Astrocyte (in vitro differentiated cells and primary cell): Measurements from ENCODE around the gene NSMCE1. TPM values are rescaled to one million over a fixed set of nuclear protein-coding genes. Genes with fewer than 3 reads are reported as not detected.

Experiments
- DNase-seq: peaks from one replicate; pipeline ENCODE4 v3.0.0-alpha.2; 2010; ENCODE audit warnings: low read depth
- FAIRE-seq: peaks from 2 replicates; lab custom pipeline; 2011; peaks lifted over from hg19 to GRCh38; lab: Jason Lieb, UNC
- H2AFZ ChIP-seq: 2 replicates; pipeline ENCODE4 v1.6.0; 2012; ENCODE audit warnings: low read depth, low read length, inconsistent platforms
- H3K27ac ChIP-seq: 2 replicates; pipeline ENCODE4 v1.5.1; 2011; ENCODE audit warnings: low read depth, low read length, inconsistent platforms
- H3K27me3 ChIP-seq: 2 replicates; pipeline ENCODE4 v1.6.0; 2011; ENCODE audit warnings: low read length, inconsistent platforms; ENCODE audit not compliant: insufficient read depth
- H3K36me3 ChIP-seq: 2 replicates; pipeline ENCODE4 v1.5.1; 2011; ENCODE audit warnings: low read length, inconsistent platforms; ENCODE audit not compliant: insufficient read depth
- H3K4me1 ChIP-seq: 2 replicates; pipeline ENCODE4 v1.5.1; 2011; ENCODE audit warnings: low read length, inconsistent platforms; ENCODE audit not compliant: insufficient read depth
- H3K4me2 ChIP-seq: 2 replicates; pipeline ENCODE4 v1.6.0; 2012; ENCODE audit warnings: low read length, inconsistent platforms
- H3K4me3 ChIP-seq: 2 replicates; pipeline ENCODE4 v1.5.1; 2011; ENCODE audit warnings: low read depth, mild to moderate bottlenecking, low read length, inconsistent platforms; ENCODE audit not compliant: insufficient read depth
- H3K79me2 ChIP-seq: 2 replicates; pipeline ENCODE4 v1.6.0; 2012; ENCODE audit warnings: mild to moderate bottlenecking, low read length, inconsistent platforms; ENCODE audit not compliant: insufficient read depth
- H3K9ac ChIP-seq: 2 replicates; pipeline ENCODE4 v1.6.0; 2012; ENCODE audit warnings: mild to moderate bottlenecking, low read length, inconsistent platforms
- H3K9me3 ChIP-seq: 2 replicates; pipeline ENCODE4 v1.5.1; 2012; ENCODE audit warnings: low read depth, mild to moderate bottlenecking, low read length, inconsistent platforms; ENCODE audit not compliant: insufficient read depth
- H4K20me1 ChIP-seq: 2 replicates; pipeline ENCODE4 v1.6.0; 2012; ENCODE audit warnings: low read length, inconsistent platforms; ENCODE audit not compliant: insufficient read depth
- H3K27ac Mint-ChIP-seq: one replicate; pipeline ENCODE4 v1.8.0; 2021; ENCODE audit warnings: mild to moderate bottlenecking, mixed read lengths; ENCODE audit not compliant: unreplicated experiment
- H3K27me3 Mint-ChIP-seq: one replicate; pipeline ENCODE4 v1.8.0; 2021; ENCODE audit warnings: low read depth, mixed read lengths; ENCODE audit not compliant: unreplicated experiment
- H3K36me3 Mint-ChIP-seq: one replicate; pipeline ENCODE4 v1.8.0; 2021; ENCODE audit warnings: low read depth, mixed read lengths; ENCODE audit not compliant: unreplicated experiment
- H3K4me1 Mint-ChIP-seq: one replicate; pipeline ENCODE4 v1.8.0; 2021; ENCODE audit warnings: low read depth, mixed read lengths; ENCODE audit not compliant: unreplicated experiment
- H3K4me3 Mint-ChIP-seq: one replicate; pipeline ENCODE4 v1.8.0; 2021; ENCODE audit warnings: mild to moderate bottlenecking, moderate library complexity, mixed read lengths; ENCODE audit not compliant: unreplicated experiment
- H3K9me3 Mint-ChIP-seq: one replicate; pipeline ENCODE4 v1.8.0; 2021; ENCODE audit warnings: mild to moderate bottlenecking, mixed read lengths; ENCODE audit not compliant: unreplicated experiment
- EZH2 ChIP-seq: IDR thresholded peaks from 2 replicates; pipeline ENCODE4 v1.6.1; 2012; ENCODE audit warnings: mild to moderate bottlenecking, low read length, inconsistent platforms; ENCODE audit not compliant: insufficient read depth
- total RNA-seq: library from RNA; stranded (reverse); gene quantifications from 2 replicates; pipeline ENCODE4 v1.2.1, GENCODE V29; 2021
- TF ChIP-seq, protein P1 (sequence below): IDR thresholded peaks from 2 replicates; pipeline ENCODE4 v1.5.1; 2011; ENCODE audit warnings: low read depth, mild to moderate bottlenecking, inconsistent platforms, low read length, moderate library complexity; ENCODE audit not compliant: insufficient read depth

Gene NSMCE1
- total RNA-seq, 1 donor from 2014 or later: 12.1 TPM

DNA sequence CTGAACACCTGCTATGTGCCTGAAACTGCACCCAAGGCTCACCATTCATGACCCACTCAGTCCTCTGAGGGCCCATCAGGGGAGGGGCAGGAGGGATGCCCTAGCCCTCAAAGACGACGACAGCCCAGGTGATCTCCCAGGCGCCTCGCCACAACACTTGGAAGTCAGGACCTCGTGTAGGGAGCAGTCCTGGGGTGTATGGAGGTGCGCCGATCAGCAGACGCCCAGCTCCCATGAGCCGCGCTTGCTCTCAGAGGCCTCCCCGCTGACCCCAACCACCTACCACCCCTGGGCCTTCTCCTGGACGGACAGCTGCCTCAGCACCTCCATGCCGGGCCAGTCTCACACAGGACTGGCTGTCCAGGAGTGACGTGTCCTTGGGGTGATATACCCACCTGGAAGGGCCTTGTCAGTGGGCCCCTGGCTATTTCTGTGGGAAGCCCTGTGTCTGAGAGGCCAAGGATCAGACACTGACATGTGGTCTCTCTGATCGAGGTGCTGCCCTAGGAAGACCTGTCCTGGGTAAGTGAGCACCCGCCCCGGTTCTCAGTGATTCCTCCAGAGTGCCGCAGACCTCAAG is 38.6 kb downstream of the NSMCE1 start:
- no peaks in the 10 kb centered on the region for H3K27me3 ChIP-seq
- Mint-ChIP-seq H3K27ac (no peak overlapping the region), H3K27me3 (peaks cover 3% of the 10 kb centered on the region), H3K4me3 (no peak overlapping the region), H3K9me3 (no peaks in the 10 kb centered on the region), H3K4me1 (peaks cover 10% of the 10 kb centered on the region), H3K36me3 (peaks cover 4% of the 10 kb centered on the region)
- H4K20me1 ChIP-seq: no peaks in the 10 kb centered on the region
- TF ChIP-seq, protein P1, sequence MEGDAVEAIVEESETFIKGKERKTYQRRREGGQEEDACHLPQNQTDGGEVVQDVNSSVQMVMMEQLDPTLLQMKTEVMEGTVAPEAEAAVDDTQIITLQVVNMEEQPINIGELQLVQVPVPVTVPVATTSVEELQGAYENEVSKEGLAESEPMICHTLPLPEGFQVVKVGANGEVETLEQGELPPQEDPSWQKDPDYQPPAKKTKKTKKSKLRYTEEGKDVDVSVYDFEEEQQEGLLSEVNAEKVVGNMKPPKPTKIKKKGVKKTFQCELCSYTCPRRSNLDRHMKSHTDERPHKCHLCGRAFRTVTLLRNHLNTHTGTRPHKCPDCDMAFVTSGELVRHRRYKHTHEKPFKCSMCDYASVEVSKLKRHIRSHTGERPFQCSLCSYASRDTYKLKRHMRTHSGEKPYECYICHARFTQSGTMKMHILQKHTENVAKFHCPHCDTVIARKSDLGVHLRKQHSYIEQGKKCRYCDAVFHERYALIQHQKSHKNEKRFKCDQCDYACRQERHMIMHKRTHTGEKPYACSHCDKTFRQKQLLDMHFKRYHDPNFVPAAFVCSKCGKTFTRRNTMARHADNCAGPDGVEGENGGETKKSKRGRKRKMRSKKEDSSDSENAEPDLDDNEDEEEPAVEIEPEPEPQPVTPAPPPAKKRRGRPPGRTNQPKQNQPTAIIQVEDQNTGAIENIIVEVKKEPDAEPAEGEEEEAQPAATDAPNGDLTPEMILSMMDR: no peak
- no peak for TF ChIP-seq EZH2
- no peak overlapping the region for H2AFZ ChIP-seq
- H3K4me1 ChIP-seq: peaks cover 5% of the 10 kb centered on the region
- no peak overlapping the region for H3K27ac ChIP-seq
- H3K9ac ChIP-seq: no peak overlapping the region
- H3K36me3 ChIP-seq: no peaks in the 10 kb centered on the region
- H3K9me3 ChIP-seq: no peaks in the 10 kb centered on the region
- no peak overlapping the region for H3K4me2 ChIP-seq
- no peak overlapping the region for H3K4me3 ChIP-seq
- FAIRE-seq (no peak), DNase-seq (no peak)
- no peaks in the 10 kb centered on the region for H3K79me2 ChIP-seq

DNA sequence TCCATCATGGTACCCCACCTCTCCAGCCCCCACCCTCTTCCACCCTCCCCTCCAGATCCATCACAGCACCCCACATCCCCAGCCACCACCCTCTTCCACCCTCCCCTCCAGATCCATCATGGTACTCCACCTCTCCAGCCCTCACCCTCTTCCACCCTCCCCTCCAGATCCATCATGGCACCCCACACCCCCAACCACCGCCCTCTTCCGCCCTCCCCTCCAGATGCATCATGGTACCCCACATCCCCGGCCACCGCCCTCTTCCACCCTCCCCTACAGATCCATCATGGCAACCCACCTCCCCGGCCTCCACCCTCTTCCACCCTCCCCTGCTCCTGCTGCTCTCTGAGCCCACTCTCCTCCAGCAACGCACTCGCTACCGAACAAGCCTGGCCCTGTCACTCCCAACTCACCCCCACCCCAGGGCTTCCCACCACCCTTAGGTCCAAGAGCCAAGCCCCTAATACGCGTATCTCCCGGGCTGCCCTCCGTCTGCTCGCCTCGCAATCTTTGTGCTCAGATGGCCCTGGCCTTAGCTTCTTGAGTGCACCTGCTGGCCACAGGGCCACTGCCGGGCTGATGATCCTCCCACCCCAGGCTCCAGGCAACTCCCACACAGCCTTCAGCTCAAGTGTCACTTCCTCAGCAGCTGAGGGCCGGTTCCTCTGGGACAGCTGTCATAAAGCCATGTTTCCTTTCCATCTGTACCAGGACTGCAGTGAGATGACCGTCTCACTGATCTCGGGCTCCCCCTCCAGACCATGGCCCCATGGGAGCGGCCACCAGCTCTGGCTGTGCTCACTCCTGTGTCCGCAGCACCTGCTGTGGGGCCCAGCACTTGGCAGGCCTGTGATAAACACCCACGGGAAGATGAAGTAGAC is 39.7 kb downstream of the NSMCE1 start:
- Histone ChIP-seq H4K20me1 (no peaks in the 10 kb centered on the region), H3K27me3 (no peaks in the 10 kb centered on the region), H3K9me3 (no peaks in the 10 kb centered on the region), H3K79me2 (no peaks in the 10 kb centered on the region), H3K27ac (no peak overlapping the region), H3K36me3 (no peaks in the 10 kb centered on the region), H3K4me1 (peaks cover 5% of the 10 kb centered on the region), H2AFZ (no peak overlapping the region), H3K4me2 (no peak overlapping the region), H3K9ac (no peak overlapping the region), H3K4me3 (no peak overlapping the region)
- Mint-ChIP-seq H3K4me1 (peaks cover 8% of the 10 kb centered on the region), H3K27me3 (peaks cover 3% of the 10 kb centered on the region), H3K27ac (no peak overlapping the region), H3K36me3 (peaks cover 4% of the 10 kb centered on the region), H3K9me3 (no peaks in the 10 kb centered on the region), H3K4me3 (no peak overlapping the region)
- no peak for FAIRE-seq
- TF ChIP-seq EZH2: no peak
- TF ChIP-seq, protein P1: no peak
- DNase-seq: no peak
